ENCODE measurements around the gene PDE3B. TPM values are rescaled to one million over a fixed set of nuclear protein-coding genes. Genes with fewer than 3 reads are reported as not detected.

PDE3B gene
- polyA plus RNA-seq, 1 donor = 9.9 TPM

- peak; percentile 22 to 41 for DNase-seq
- H3K27me3 ChIP-seq (ENCODE audit: control insufficient read depth, insufficient read depth, low read length) = peaks cover 2% of the 10 kb centered on the region
- no CpG with 5 or more reads among the region's 13 CpGs for WGBS (ENCODE audit: insufficient coverage, low lambda C conversion rate)
These were observed 264.0 kb downstream of the PDE3B start for GRCh38 chr11:14907411-14908213.

GRCh38 chr11:14908214-14908880, 264.7 kb downstream of the PDE3B start:
- peaks cover 4% of the 10 kb centered on the region for H3K9me3 ChIP-seq (ENCODE audit: control insufficient read depth, low read depth, low read length)
- H3K27me3 ChIP-seq (ENCODE audit: control insufficient read depth, insufficient read depth, low read length) = peaks cover 2% of the 10 kb centered on the region
- no peak overlapping the region for H3K27ac ChIP-seq (ENCODE audit: low read length)
- H3K36me3 ChIP-seq (ENCODE audit: control insufficient read depth, insufficient read depth, low read length) = no peaks in the 10 kb centered on the region
- 80% methylated on average over 4 of the region's 6 CpGs for WGBS (ENCODE audit: insufficient coverage, low lambda C conversion rate)
- peak; percentile 31 to 41 for DNase-seq
- H3K4me3 ChIP-seq (ENCODE audit: low read length) = no peak overlapping the region
- peaks cover 8% of the 10 kb centered on the region for H3K4me1 ChIP-seq (ENCODE audit: control insufficient read depth, insufficient read depth, low read length)

More at GRCh38 chr11:14907411-14908213, 264.0 kb downstream of the PDE3B start:
- Histone ChIP-seq H3K9me3 (ENCODE audit: control insufficient read depth, low read depth, low read length) (peaks cover 4% of the 10 kb centered on the region), H3K4me3 (ENCODE audit: low read length) (no peak overlapping the region), H3K4me1 (ENCODE audit: control insufficient read depth, insufficient read depth, low read length) (peaks cover 8% of the 10 kb centered on the region), H3K36me3 (ENCODE audit: control insufficient read depth, insufficient read depth, low read length) (no peaks in the 10 kb centered on the region), H3K27ac (ENCODE audit: low read length) (no peak overlapping the region)

- 89% methylated on average over 3 of the region's 3 CpGs for WGBS (ENCODE audit: insufficient coverage, low lambda C conversion rate)
- Histone ChIP-seq H3K36me3 (ENCODE audit: control insufficient read depth, insufficient read depth, low read length) (no peaks in the 10 kb centered on the region), H3K27me3 (ENCODE audit: control insufficient read depth, insufficient read depth, low read length) (no peaks in the 10 kb centered on the region), H3K27ac (ENCODE audit: low read length) (no peak overlapping the region), H3K4me3 (ENCODE audit: low read length) (no peak overlapping the region), H3K9me3 (ENCODE audit: control insufficient read depth, low read depth, low read length) (no peaks in the 10 kb centered on the region), H3K4me1 (ENCODE audit: control insufficient read depth, insufficient read depth, low read length) (no peaks in the 10 kb centered on the region)
- no peak for DNase-seq
These were observed 270.9 kb downstream of the PDE3B start for GRCh38 chr11:14914536-14914935.

GRCh38 chr11:14916403-14916802, 272.8 kb downstream of the PDE3B start:
- Histone ChIP-seq H3K27ac (ENCODE audit: low read length) (no peak overlapping the region), H3K27me3 (ENCODE audit: control insufficient read depth, insufficient read depth, low read length) (no peaks in the 10 kb centered on the region), H3K9me3 (ENCODE audit: control insufficient read depth, low read depth, low read length) (no peaks in the 10 kb centered on the region), H3K4me1 (ENCODE audit: control insufficient read depth, insufficient read depth, low read length) (no peaks in the 10 kb centered on the region), H3K4me3 (ENCODE audit: low read length) (no peak overlapping the region), H3K36me3 (ENCODE audit: control insufficient read depth, insufficient read depth, low read length) (no peaks in the 10 kb centered on the region)
- DNase-seq = no peak
- WGBS (ENCODE audit: insufficient coverage, low lambda C conversion rate) = no CpG with 5 or more reads among the region's 1 CpG

Other genes starting within 250 kb of the PDE3B start
- 120 TPM for gene COPB1, start 144.0 kb upstream of the PDE3B start, polyA plus RNA-seq
- gene PSMA1, start 123.4 kb upstream of the PDE3B start, polyA plus RNA-seq = 138 TPM
- 14.6 TPM for gene CYP2R1, start 248.4 kb downstream of the PDE3B start, polyA plus RNA-seq